ENCODE results near the gene FYN. TPM values are rescaled to one million over a fixed set of nuclear protein-coding genes. Genes with fewer than 3 reads are reported as not detected.

Gene FYN
- total and polyA plus RNA-seq, 4 donors: 11.2 to 28.3 (median 19.7) TPM

GRCh38 chr6:111753573-111753972 is 119.7 kb downstream of the FYN start:
- no peaks in the 10 kb centered on the region for H3K4me1 ChIP-seq (ENCODE audit: control insufficient read depth in 4 of 4, insufficient read depth in 4 of 4, low read length in 3 of 4)
- H3K36me3 ChIP-seq (ENCODE audit: control insufficient read depth in 4 of 4, insufficient read depth in 3 of 4, low read depth in 1 of 4, low read length in 3 of 4): no peaks in the 10 kb centered on the region
- DNase-seq (ENCODE audit: low spot score): no peak
- H3K4me3 ChIP-seq (ENCODE audit: low read depth in 1 of 3, low read length in 3 of 3): no peak overlapping the region
- H3K9ac ChIP-seq (ENCODE audit: low read depth in 1 of 2, low read length in 2 of 2): no peak overlapping the region
- H3K9me3 ChIP-seq (ENCODE audit: control insufficient read depth in 4 of 4, low read length in 3 of 4): no peaks in the 10 kb centered on the region
- no peaks in the 10 kb centered on the region for H3K27me3 ChIP-seq (ENCODE audit: control insufficient read depth in 4 of 4, insufficient read depth in 4 of 4, low read length in 3 of 4)
- TF ChIP-seq FOXA2 (IDR thresholded peaks at IDR 0.05) (no peak), FOXA1 (IDR thresholded peaks at IDR 0.05) (no peak), MAX (IDR thresholded peaks at IDR 0.05) (no peak), JUND (IDR thresholded peaks at IDR 0.05) (no peak), HNF4G (IDR thresholded peaks at IDR 0.05) (no peak), RXRA (IDR thresholded peaks at IDR 0.05) (no peak), TAF1 (conservative IDR thresholded peaks at IDR 0.05) (no peak), GABPA (IDR thresholded peaks at IDR 0.05 in 1 of 2, conservative IDR thresholded peaks at IDR 0.05 in 1 of 2) (no peak), YY1 (IDR thresholded peaks at IDR 0.05) (no peak)
- WGBS: 80% methylated on average over 2 of the region's 2 CpGs
- H3K27ac ChIP-seq (ENCODE audit: low read depth in 1 of 2, low read length in 2 of 2): peak overlapping the region; percentile 21 to 32

GRCh38 chr6:111752476-111752875 is 120.8 kb downstream of the FYN start:
- no peak for TF ChIP-seq FOXA1 (IDR thresholded peaks at IDR 0.05)
- no peak for TF ChIP-seq JUND (IDR thresholded peaks at IDR 0.05)
- TF ChIP-seq NR2F2 (IDR thresholded peaks at IDR 0.05): no peak
- no peak for TF ChIP-seq FOXA2 (IDR thresholded peaks at IDR 0.05)
- TF ChIP-seq REST (IDR thresholded peaks at IDR 0.05): no peak
- TF ChIP-seq MAX (IDR thresholded peaks at IDR 0.05): no peak
- Histone ChIP-seq H3K9ac (ENCODE audit: low read depth in 1 of 2, low read length in 2 of 2) (no peak overlapping the region), H3K9me3 (ENCODE audit: control insufficient read depth in 4 of 4, low read length in 3 of 4) (no peaks in the 10 kb centered on the region), H3K4me1 (ENCODE audit: control insufficient read depth in 4 of 4, insufficient read depth in 4 of 4, low read length in 3 of 4) (peaks cover 0 to 2% (median 0%) of the 10 kb centered on the region in 4 donors), H3K36me3 (ENCODE audit: control insufficient read depth in 4 of 4, insufficient read depth in 3 of 4, low read depth in 1 of 4, low read length in 3 of 4) (no peaks in the 10 kb centered on the region), H3K4me3 (ENCODE audit: low read depth in 1 of 3, low read length in 3 of 3) (no peak overlapping the region), H3K27me3 (ENCODE audit: control insufficient read depth in 4 of 4, insufficient read depth in 4 of 4, low read length in 3 of 4) (no peaks in the 10 kb centered on the region), H3K27ac (ENCODE audit: low read depth in 1 of 2, low read length in 2 of 2) (no peak overlapping the region)
- no peak for DNase-seq (ENCODE audit: low spot score)

- Histone ChIP-seq H3K27ac (ENCODE audit: low read depth in 1 of 2, low read length in 2 of 2) (peak overlapping the region in 1 of 2 donors; percentile 26), H3K9ac (ENCODE audit: low read depth in 1 of 2, low read length in 2 of 2) (no peak overlapping the region)
- DNase-seq (ENCODE audit: low spot score): no peak
- TF ChIP-seq HNF4A (conservative IDR thresholded peaks at IDR 0.05) (no peak), FOXA2 (IDR thresholded peaks at IDR 0.05) (no peak), CTCF (IDR thresholded peaks at IDR 0.05; ENCODE audit: low read depth, low read length, missing input control) (no peak), EGR1 (IDR thresholded peaks at IDR 0.05; ENCODE audit: low read depth in 2 of 2) (no peak), FOXA1 (IDR thresholded peaks at IDR 0.05) (no peak), GABPA (IDR thresholded peaks at IDR 0.05 in 1 of 2, conservative IDR thresholded peaks at IDR 0.05 in 1 of 2) (no peak), SP1 (IDR thresholded peaks at IDR 0.05) (no peak), JUND (IDR thresholded peaks at IDR 0.05) (no peak), ZBTB33 (IDR thresholded peaks at IDR 0.05) (no peak), RAD21 (IDR thresholded peaks at IDR 0.05) (no peak)
Observed at GRCh38 chr6:111750753-111751673, 122.2 kb downstream of the FYN start.

More at GRCh38 chr6:111750753-111751673, 122.2 kb downstream of the FYN start:
- Histone ChIP-seq H3K4me3 (ENCODE audit: low read depth in 1 of 3, low read length in 3 of 3) (no peak overlapping the region), H3K9me3 (ENCODE audit: control insufficient read depth in 4 of 4, low read length in 3 of 4) (no peaks in the 10 kb centered on the region), H3K27me3 (ENCODE audit: control insufficient read depth in 4 of 4, insufficient read depth in 4 of 4, low read length in 3 of 4) (no peaks in the 10 kb centered on the region), H3K4me1 (ENCODE audit: control insufficient read depth in 4 of 4, insufficient read depth in 4 of 4, low read length in 3 of 4) (peaks cover 0 to 2% (median 0%) of the 10 kb centered on the region in 4 donors), H3K36me3 (ENCODE audit: control insufficient read depth in 4 of 4, insufficient read depth in 3 of 4, low read depth in 1 of 4, low read length in 3 of 4) (no peaks in the 10 kb centered on the region)
- WGBS: 80% methylated on average over 6 of the region's 6 CpGs
